ENCODE measurements around the gene YPEL2. TPM values are rescaled to one million over a fixed set of nuclear protein-coding genes. Genes with fewer than 3 reads are reported as not detected.

YPEL2 gene
- total RNA-seq, 2 donors from 2014 or later, result 17.2 to 25.7 TPM

- Histone ChIP-seq H3K4me3 (no peak overlapping the region), H3K9ac (ENCODE audit: low read depth in 2 of 2, low read length in 2 of 2) (no peak overlapping the region), H3K27me3 (no peaks in the 10 kb centered on the region), H3K4me1 (no peaks in the 10 kb centered on the region), H3K9me3 (no peaks in the 10 kb centered on the region), H3K36me3 (no peaks in the 10 kb centered on the region), H3K27ac (no peak overlapping the region)
- no peak for TF ChIP-seq CTCF (IDR thresholded peaks at IDR 0.05)
- no peak for DNase-seq
- intact Hi-C loops (cut with DNase I), result no loop called here
These were observed 86.0 kb downstream of the YPEL2 start for GRCh38 chr17:59417452-59417851.

- TF ChIP-seq CTCF (IDR thresholded peaks at IDR 0.05), result no peak
- no peak overlapping the region for H3K27ac ChIP-seq
- intact Hi-C loops (cut with DNase I), result no loop called here
- H3K4me1 ChIP-seq, result no peaks in the 10 kb centered on the region
- H3K36me3 ChIP-seq, result no peaks in the 10 kb centered on the region
- no peak overlapping the region for H3K4me3 ChIP-seq
- DNase-seq, result no peak
- H3K9ac ChIP-seq (ENCODE audit: low read depth in 2 of 2, low read length in 2 of 2), result no peak overlapping the region
- H3K27me3 ChIP-seq, result no peaks in the 10 kb centered on the region
- H3K9me3 ChIP-seq, result no peaks in the 10 kb centered on the region
These were observed 87.3 kb downstream of the YPEL2 start for GRCh38 chr17:59418732-59419166.

- Histone ChIP-seq H3K4me3 (no peak overlapping the region), H3K36me3 (no peaks in the 10 kb centered on the region), H3K27ac (no peak overlapping the region), H3K4me1 (no peaks in the 10 kb centered on the region), H3K9me3 (no peaks in the 10 kb centered on the region), H3K9ac (ENCODE audit: low read depth in 2 of 2, low read length in 2 of 2) (no peak overlapping the region), H3K27me3 (no peaks in the 10 kb centered on the region)
- TF ChIP-seq CTCF (IDR thresholded peaks at IDR 0.05), result no peak
- intact Hi-C loops (cut with DNase I), result no loop called here
- DNase-seq, result no peak
These were observed 89.4 kb downstream of the YPEL2 start for GRCh38 chr17:59420901-59421300.

GRCh38 chr17:59421722-59422121 is 90.3 kb downstream of the YPEL2 start:
- Histone ChIP-seq H3K9ac (ENCODE audit: low read depth in 2 of 2, low read length in 2 of 2) (no peak overlapping the region), H3K9me3 (no peaks in the 10 kb centered on the region), H3K36me3 (no peaks in the 10 kb centered on the region), H3K4me1 (no peaks in the 10 kb centered on the region), H3K4me3 (no peak overlapping the region), H3K27me3 (no peaks in the 10 kb centered on the region), H3K27ac (no peak overlapping the region)
- TF ChIP-seq CTCF (IDR thresholded peaks at IDR 0.05), result no peak
- no peak for DNase-seq
- intact Hi-C loops (cut with DNase I), result no loop called here

GRCh38 chr17:59423137-59423724 is 91.8 kb downstream of the YPEL2 start:
- intact Hi-C loops (cut with DNase I), result no loop called here
- Histone ChIP-seq H3K4me1 (no peaks in the 10 kb centered on the region), H3K36me3 (no peaks in the 10 kb centered on the region), H3K27me3 (no peaks in the 10 kb centered on the region), H3K9ac (ENCODE audit: low read depth in 2 of 2, low read length in 2 of 2) (no peak overlapping the region), H3K4me3 (no peak overlapping the region), H3K27ac (no peak overlapping the region), H3K9me3 (no peaks in the 10 kb centered on the region)
- no peak for TF ChIP-seq CTCF (IDR thresholded peaks at IDR 0.05)
- no peak for DNase-seq

Data from colonic mucosa (tissue), 4 donors.